GM12878 (cell line): ENCODE results near the gene SF1. TPM values are rescaled to one million over a fixed set of nuclear protein-coding genes. Genes with fewer than 3 reads are reported as not detected.

Experiments used
- ASH2L ChIP-seq: fragments of 300-600, 200-600 bp; sonication (generic); IDR thresholded peaks from 2 replicates; pipeline ENCODE4 v1.6.1; 2017; ENCODE audit warnings: low read depth, mild to moderate bottlenecking, borderline replicate concordance
- BCLAF1 ChIP-seq: fragments of 450-650 bp; IDR thresholded peaks from 2 replicates; pipeline ENCODE4 v1.6.1; 2017; ENCODE audit warnings: antibody characterized with exemption, mild to moderate bottlenecking, moderate library complexity
- CBX3 ChIP-seq: fragments of 200-600 bp; sonication (generic); IDR thresholded peaks from 2 replicates; pipeline ENCODE4 v1.6.1; 2016; ENCODE audit warnings: low read depth, borderline replicate concordance
- CEBPB ChIP-seq, 2 experiments: fragments of 150-350 bp in 1 of 2; IDR thresholded peaks; 2 replicates each; pipeline ENCODE4 v1.6.1; 2012 to 2014; ENCODE audit warnings: low read depth in 2 of 2, low read length in 2 of 2, borderline replicate concordance in 1 of 2, inconsistent platforms in 1 of 2
- CHD4 ChIP-seq: fragments of 200-600 bp; sonication (generic); IDR thresholded peaks from 2 replicates; pipeline ENCODE4 v1.6.1; 2016; ENCODE audit warnings: mild to moderate bottlenecking
- CUX1 ChIP-seq: IDR thresholded peaks from 2 replicates; pipeline ENCODE4 v1.6.1; 2012; ENCODE audit warnings: improper control_type of control experiment, low read depth, low read length; ENCODE audit not compliant: insufficient replicate concordance
- HDGF ChIP-seq: fragments of 450-650 bp; IDR thresholded peaks from 2 replicates; pipeline ENCODE4 v1.6.1; 2016; ENCODE audit warnings: antibody characterized with exemption
- IKZF1 ChIP-seq: fragments of 450-650 bp; conservative IDR thresholded peaks from 2 replicates; pipeline ENCODE4 v1.6.1; 2017; ENCODE audit warnings: antibody characterized with exemption, mild to moderate bottlenecking
- IKZF2 ChIP-seq, 2 experiments: fragments of 450-650 bp; IDR thresholded peaks; 2 replicates each; pipeline ENCODE4 v1.6.1; 2017; ENCODE audit warnings: mild to moderate bottlenecking in 2 of 2, moderate library complexity in 2 of 2
- JUND ChIP-seq: IDR thresholded peaks from 2 replicates; pipeline ENCODE4 v1.6.1; 2012; ENCODE audit warnings: low read depth, mild to moderate bottlenecking, low read length, improper control_type of control experiment, moderate library complexity
- MXI1 ChIP-seq: fragments of 150-350 bp; IDR thresholded peaks from 2 replicates; pipeline ENCODE4 v1.6.1; 2011; ENCODE audit warnings: low read depth, mild to moderate bottlenecking, inconsistent platforms, low read length, improper control_type of control experiment
- NBN ChIP-seq: fragments of 450-650 bp; IDR thresholded peaks from 2 replicates; pipeline ENCODE4 v1.6.1; 2016
- NR2C1 ChIP-seq: fragments of 450-650 bp; IDR thresholded peaks from 2 replicates; pipeline ENCODE4 v1.6.1; 2017; ENCODE audit warnings: antibody characterized with exemption, mild to moderate bottlenecking, moderate library complexity
- NRF1 ChIP-seq: conservative IDR thresholded peaks from 2 replicates; pipeline ENCODE4 v1.6.1; 2011; ENCODE audit warnings: mild to moderate bottlenecking, low read depth, low read length, improper control_type of control experiment
- PAX5 ChIP-seq: IDR thresholded peaks from 2 replicates; pipeline ENCODE4 v1.6.1; 2011; ENCODE audit warnings: low read depth, low read length, borderline replicate concordance
- PBX3 ChIP-seq: IDR thresholded peaks from 2 replicates; pipeline ENCODE4 v1.6.1; 2011; ENCODE audit warnings: mild to moderate bottlenecking, low read depth, low read length, moderate library complexity; ENCODE audit not compliant: insufficient replicate concordance
- POLR2AphosphoS2 ChIP-seq: IDR thresholded peaks from 2 replicates; pipeline ENCODE4 v1.6.1; 2011; ENCODE audit warnings: low read depth, mild to moderate bottlenecking, low read length, improper control_type of control experiment, moderate library complexity
- RB1 ChIP-seq: fragments of 450-650 bp; formaldehyde crosslinking; IDR thresholded peaks from 2 replicates; pipeline ENCODE4 v1.6.1; 2017; ENCODE audit warnings: mild to moderate bottlenecking, borderline replicate concordance
- SIN3A ChIP-seq: IDR thresholded peaks from 2 replicates; pipeline ENCODE4 v1.6.1; 2012; ENCODE audit warnings: low read depth, low read length, improper control_type of control experiment
- SIX5 ChIP-seq: IDR thresholded peaks from 2 replicates; pipeline ENCODE4 v1.6.1; 2011; ENCODE audit warnings: mild to moderate bottlenecking, low read depth, low read length, moderate library complexity; ENCODE audit not compliant: severe bottlenecking
- TBL1XR1 ChIP-seq: IDR thresholded peaks from 2 replicates; pipeline ENCODE4 v1.6.1; 2012; ENCODE audit warnings: low read depth, low read length, improper control_type of control experiment
- ZNF24 ChIP-seq: fragments of 450-650 bp; IDR thresholded peaks from 2 replicates; pipeline ENCODE4 v1.6.1; 2017; ENCODE audit warnings: antibody characterized with exemption, mild to moderate bottlenecking
- polyA plus RNA-seq, 11 experiments: library from polyadenylated mRNA; depleted of rRNA in 4 of 11; unstranded in 6 of 11; stranded (reverse) in 5 of 11; fragments of >200 nt; fragmentation: Nextera tagmentation in 4 of 11; fragmentation: Illumina TruSeq in 1 of 11; extraction: Ambion mirVana in 4 of 11; extraction: Trizol in 1 of 11; gene quantifications; 1 replicate in 1 of 11; 2 replicates in 10 of 11; pipeline versions ENCODE4 v1.2.1 to v1.2.3, GENCODE V29; 2011 to 2016; ENCODE audit warnings: inconsistent platforms in 2 of 11, missing spikeins in 2 of 11, low read depth in 1 of 11
- total RNA-seq, 4 experiments: library from RNA; depleted of rRNA in 3 of 4; stranded (reverse); fragments of >200 nt in 3 of 4; fragmentation: Illumina TruSeq in 1 of 4; extraction: Trizol in 1 of 4; gene quantifications; 2 replicates each; pipeline versions ENCODE4 v1.2.1 to v1.2.3, GENCODE V29; 2013 to 2021

SF1 gene
- total and polyA plus RNA-seq, 10 of the 15 experiments (the other 5 are each of a cell fraction or from before 2014, with no cell fraction given): 13.6 to 337 (median 103) TPM

GRCh38 chr11:64810271-64810890 is 32.0 kb upstream of the SF1 start, which contains the start of gene MEN1 (continued):
- TF ChIP-seq CBX3: no peak
- no peak for TF ChIP-seq JUND
- peak; percentile 79 for TF ChIP-seq NR2C1
- 0 out of 2 replicates have a peak, but pooled peaks have one; percentile 19 for TF ChIP-seq POLR2AphosphoS2
- no peak; the same call in 1 of the 2 replicates for TF ChIP-seq RB1
- TF ChIP-seq NBN: peak; percentile 60
- TF ChIP-seq PAX5: no peak
- TF ChIP-seq CUX1: no peak
- TF ChIP-seq IKZF1: peak; percentile 99
- TF ChIP-seq ASH2L: no peak
- TF ChIP-seq CHD4: no peak
- peak; percentile 77 for TF ChIP-seq SIX5
- no peak for TF ChIP-seq HDGF
- TF ChIP-seq PBX3: no peak
- no peak for TF ChIP-seq ZNF24
- TF ChIP-seq TBL1XR1: 0 out of 2 replicates have a peak, but pooled peaks have one; percentile 21
- no peak; the same call in 1 of the 2 replicates for TF ChIP-seq SIN3A
- peak; percentile 44 to 62; a peak in 3 of 4 replicates for TF ChIP-seq IKZF2 (IDR thresholded peaks at IDR 0.05)
- no peak for TF ChIP-seq CEBPB (IDR thresholded peaks at IDR 0.05; ENCODE audit: borderline replicate concordance in 1 of 2, low read depth in 2 of 2, low read length in 2 of 2)
- no peak for TF ChIP-seq NRF1
- TF ChIP-seq BCLAF1: no peak
- peak; percentile 36; the same call in 1 of the 2 replicates for TF ChIP-seq MXI1
